CD4-positive, alpha-beta T cell treated with Interleukin-10 for 1 hour (primary cell): ENCODE results near the gene ANKRD2.

Experiments used
- DNase-seq: peaks from one replicate; pipeline ENCODE4 v3.0.0-alpha.2; 2020

The ANKRD2 gene

GRCh38 chr10:97597778-97598177 is 25.2 kb downstream of the ANKRD2 start:
- DNase-seq = no peak

DNA sequence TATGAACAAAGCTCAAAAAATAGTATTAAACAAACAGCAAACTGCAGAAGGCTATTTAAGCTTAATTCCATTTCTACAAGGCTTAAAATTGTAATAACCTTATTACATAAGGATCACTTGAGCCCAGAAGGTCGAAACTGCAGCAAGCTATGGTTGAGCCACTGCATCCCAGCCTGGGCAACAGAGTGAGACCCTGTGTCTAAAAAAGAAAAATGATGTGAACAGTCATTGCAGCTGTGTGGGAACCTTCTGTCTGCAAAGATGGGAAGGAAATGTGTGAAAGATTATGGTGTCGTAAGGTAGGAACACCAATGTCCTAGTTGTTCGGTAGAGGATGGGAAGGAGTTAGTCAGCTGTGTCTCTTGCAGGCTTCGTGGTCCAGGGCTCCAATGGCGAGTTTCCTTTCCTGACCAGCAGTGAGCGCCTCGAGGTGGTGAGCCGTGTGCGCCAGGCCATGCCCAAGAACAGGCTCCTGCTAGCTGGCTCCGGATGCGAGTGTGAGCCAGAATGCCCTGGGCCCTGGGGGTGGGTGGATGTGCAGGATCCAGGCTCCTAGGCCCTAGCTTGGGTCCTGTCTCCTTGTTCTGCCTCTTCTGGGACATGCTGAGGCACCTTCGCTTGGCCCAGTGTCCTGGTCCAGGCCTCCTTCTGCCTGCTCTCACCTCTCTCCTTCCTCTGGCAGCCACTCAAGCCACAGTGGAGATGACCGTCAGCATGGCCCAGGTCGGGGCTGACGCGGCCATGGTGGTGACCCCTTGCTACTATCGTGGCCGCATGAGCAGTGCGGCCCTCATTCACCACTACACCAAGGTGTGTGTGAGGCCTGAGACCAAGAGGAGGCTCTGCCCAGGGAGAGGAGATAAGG is 26.1 kb downstream of the ANKRD2 start:
- no peak for DNase-seq

- no peak for DNase-seq
Observed at GRCh38 chr10:97599272-97599619, 26.7 kb downstream of the ANKRD2 start.

DNA sequence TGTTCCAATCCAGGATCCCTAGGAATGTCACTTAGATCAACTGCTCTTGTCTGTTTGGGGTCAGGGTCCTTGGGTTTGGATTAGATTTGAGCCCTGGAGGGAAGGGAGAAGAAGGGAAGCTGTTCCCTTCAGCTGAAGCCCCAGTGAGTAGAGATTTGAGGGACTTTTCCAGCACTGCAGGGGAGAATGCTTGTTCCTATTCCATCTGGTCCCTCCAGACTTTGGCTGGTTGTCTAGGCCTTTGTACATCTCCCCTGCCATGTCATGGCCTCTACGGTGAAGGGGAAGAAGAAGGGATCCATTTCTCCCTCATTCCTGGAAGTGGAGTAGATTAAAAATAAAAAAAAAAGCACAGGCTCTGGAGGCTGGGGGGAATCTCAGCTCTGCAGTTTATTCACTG is 28.0 kb downstream of the ANKRD2 start:
- DNase-seq = no peak

DNA sequence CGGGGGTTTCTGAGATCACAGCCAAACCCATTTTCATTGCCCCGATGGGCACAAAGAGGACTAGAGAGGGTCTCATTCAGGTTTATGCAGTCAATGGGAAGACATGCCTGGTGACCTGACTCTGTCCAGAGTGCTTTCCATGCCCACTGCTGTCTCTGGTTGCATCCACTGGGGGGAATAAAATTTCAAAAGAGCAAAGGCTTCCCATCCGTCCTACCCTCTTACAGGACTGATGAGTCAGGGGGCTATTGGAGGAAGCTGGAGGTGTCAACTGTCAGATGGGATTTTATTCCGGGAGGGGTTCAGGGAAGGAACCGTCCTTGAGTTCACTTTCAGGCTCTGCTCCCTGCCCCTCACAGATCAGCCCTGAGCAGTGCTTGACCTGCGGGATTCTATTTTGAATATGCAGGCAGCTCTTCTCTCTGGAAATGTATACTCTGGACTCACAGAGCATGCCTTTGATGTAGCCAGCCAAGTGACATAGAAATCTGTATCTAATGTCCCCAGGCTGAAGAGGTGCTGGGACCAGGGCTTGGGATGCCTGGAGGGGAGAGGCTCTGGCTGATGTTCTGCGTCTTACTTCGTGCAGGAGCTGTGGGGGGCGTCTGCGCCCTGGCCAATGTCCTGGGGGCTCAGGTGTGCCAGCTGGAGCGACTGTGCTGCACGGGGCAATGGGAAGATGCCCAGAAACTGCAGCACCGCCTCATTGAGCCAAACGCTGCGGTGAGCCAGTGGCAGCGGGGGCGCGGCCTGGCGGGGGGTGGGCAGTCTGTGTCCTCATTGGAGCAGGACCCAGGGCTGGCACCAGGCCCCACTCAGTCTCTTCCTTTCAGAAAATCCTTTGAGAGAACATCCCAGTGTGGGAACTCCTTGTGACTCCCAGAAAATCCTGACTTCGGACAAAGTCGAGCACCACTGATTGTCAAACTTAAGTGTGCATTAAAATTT is 29.0 kb downstream of the ANKRD2 start:
- no peak for DNase-seq

DNA sequence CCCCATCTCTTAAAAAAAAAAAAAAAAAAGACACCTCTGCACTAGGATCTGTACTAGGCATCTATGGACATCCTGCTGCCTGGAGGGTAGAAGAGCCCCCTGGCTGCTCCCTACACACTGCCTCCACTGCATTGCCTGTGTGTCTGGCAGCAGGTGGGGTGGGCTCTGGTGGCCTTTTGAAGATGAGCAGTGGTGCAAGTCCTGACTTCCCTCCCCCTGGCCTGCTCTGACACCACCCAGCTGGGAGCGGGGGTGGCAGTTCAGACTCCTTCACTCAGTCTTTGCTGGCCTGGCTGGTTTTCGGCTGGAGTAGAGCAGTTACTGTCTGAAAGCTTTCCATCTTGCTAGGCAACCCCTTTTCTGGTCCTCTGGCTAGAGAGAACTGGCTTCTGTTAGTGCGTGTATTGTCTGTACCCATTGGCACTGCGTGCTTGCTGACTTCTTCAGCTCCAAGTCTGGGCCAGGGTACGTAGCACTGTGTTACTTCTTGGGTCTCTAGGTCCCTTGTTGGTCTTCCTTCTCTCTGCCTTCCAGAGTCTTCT is 34.6 kb downstream of the ANKRD2 start:
- DNase-seq = no peak

GRCh38 chr10:97608991-97609561 is 36.5 kb downstream of the ANKRD2 start:
- no peak for DNase-seq

GRCh38 chr10:97611473-97611872 is 38.9 kb downstream of the ANKRD2 start:
- DNase-seq = no peak

- peak; percentile 8 for DNase-seq
Observed at GRCh38 chr10:97612386-97612785, 39.8 kb downstream of the ANKRD2 start.

GRCh38 chr10:97618285-97618684 is 45.7 kb downstream of the ANKRD2 start:
- no peak for DNase-seq

- no peak for DNase-seq
Observed at GRCh38 chr10:97618733-97619132, 46.2 kb downstream of the ANKRD2 start.

DNA sequence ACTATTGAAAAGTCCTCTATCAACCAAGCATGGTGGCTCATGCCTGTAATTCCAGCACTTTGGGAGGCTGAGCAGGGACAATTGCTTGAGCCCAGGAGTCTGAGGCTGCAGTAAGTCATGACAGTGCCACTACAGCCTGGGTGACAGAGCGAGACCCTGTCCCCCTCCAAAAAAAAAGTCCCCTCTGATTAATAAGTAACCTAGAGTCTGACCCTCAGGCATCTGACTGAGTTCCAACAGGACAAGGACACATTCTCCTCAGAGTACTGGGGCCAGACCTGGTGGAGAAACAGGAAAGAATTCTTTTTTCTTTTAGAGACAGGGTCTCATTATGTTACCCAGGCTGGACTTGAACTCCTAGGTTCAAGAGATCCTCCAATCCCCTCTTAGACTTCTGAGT is 50.7 kb downstream of the ANKRD2 start:
- DNase-seq = no peak

DNA sequence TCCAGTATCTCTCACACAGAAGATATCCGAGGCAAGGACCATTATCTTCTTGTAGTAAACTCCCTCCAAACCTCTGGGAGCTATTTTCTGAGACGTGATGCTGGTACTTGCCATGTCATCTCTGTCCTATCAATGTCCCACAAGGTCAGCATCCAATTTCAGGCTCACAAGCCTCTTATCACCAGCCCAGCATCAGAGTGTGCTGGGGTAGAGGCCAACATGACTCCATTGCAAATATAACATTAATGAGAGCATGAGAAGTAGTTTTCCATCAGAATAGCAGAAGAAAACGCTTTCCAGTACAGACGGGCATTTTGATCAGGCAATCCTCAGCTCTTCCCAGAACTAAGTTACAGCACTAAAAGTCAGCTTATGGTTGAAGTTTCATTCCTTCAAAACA is 55.2 kb downstream of the ANKRD2 start:
- no peak for DNase-seq

- no peak for DNase-seq
Observed at GRCh38 chr10:97628228-97628627, 55.6 kb downstream of the ANKRD2 start.

- no peak for DNase-seq
Observed at GRCh38 chr10:97629289-97629688, 56.7 kb downstream of the ANKRD2 start.

- DNase-seq = no peak
Observed at GRCh38 chr10:97631098-97631497, 58.5 kb downstream of the ANKRD2 start.

DNA sequence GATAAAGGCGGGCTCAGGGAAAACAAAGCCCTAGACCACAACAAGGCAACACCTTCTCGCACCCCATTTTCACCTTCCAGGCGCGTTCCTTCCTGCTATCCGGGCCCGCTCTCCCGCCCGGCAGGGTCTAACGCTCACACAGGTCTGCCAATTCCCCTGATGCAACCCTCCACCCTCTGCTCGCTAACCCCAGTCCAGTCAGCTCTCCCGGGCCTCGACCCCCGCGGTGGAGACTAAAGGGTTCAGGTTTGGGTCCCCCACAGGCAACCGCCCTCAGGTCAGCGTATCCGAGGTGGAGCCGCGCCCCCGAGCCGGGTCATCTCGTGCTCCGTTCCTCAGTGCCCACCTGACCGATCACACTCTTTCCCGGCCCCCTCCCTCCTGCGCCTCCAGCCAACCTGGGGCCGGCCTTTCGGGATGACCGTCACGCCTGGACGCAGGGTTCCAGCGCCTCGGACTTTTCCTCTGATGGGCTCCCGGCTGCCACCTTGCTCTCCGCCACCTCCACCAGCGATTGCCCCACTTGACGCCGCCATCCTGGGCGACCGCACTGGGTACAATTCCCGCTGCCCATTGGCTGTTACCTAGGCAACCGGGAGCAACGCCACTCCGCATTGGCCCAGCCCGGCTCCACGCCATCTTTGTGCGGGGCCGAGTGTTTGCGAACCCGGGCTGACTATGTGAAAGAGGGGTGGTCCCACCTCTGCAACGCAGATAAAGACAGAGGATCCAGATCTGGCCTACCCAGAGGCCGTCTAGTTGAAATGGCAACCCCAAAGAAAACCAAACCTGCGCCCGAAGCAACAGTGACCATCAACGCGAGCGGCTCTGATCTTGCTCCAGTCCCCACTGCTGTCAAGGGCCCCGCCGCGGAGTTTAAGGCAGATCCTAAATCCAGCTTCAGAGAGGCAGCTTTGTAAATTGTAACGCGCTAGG is 60.6 kb downstream of the ANKRD2 start, which contains the start of gene MORN4:
Gene MORN4 (minus strand): TSS at position 552 of the 936 bp plus-strand sequence. CDS start 13,847 bp downstream, outside the sequence.
- peak; percentile 94 for DNase-seq
